ENCODE measurements around the gene TMEM163.

The TMEM163 gene

GRCh38 chr2:134692499-134692898 lies 26.3 kb downstream of the TMEM163 start:
- peak in 3 of 4 experiments; percentile 17 to 54 (median 32) for DNase-seq

GRCh38 chr2:134690629-134691215 lies 28.1 kb downstream of the TMEM163 start:
- no peak for DNase-seq

DNA sequence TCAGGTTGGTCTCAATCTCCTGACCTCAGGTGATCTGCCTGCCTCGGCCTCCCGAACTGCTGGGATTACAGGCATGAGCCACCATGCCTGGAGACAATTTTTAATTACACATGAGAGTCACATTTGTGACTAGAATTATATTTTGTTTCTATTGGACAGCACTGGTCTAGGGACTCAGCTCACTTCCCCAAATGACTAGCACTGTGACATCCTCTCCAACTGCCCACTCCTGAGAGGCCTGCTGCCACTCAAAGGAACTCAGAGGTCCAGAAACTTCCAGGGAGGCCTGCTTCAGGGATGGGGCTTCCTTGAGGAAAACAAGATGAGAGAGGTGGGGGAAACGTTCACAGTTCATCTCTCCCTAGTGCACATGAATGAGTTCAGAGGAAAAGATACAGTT lies 29.5 kb downstream of the TMEM163 start:
- peak; percentile 34 to 69 (median 60) for DNase-seq

DNA sequence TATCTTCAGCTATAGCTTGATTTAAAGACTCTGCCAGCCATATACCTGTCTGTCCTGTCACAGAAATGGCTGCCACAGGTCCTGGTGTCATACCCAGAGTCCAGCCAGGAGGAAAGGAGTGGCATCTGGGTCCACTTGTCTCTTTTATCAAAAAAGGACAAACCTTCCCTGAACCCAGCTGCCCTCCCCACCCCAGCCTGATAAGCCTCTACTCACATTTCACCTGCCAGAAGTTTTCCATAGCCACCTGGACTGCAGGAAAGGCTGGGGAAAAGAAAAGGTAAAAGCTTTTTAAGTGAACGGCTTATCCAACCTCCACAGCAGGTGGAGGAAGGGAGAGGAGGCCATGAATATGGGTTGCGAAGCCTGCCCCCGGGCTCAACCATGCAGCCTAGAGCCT lies 32.8 kb downstream of the TMEM163 start:
- no peak for DNase-seq

DNA sequence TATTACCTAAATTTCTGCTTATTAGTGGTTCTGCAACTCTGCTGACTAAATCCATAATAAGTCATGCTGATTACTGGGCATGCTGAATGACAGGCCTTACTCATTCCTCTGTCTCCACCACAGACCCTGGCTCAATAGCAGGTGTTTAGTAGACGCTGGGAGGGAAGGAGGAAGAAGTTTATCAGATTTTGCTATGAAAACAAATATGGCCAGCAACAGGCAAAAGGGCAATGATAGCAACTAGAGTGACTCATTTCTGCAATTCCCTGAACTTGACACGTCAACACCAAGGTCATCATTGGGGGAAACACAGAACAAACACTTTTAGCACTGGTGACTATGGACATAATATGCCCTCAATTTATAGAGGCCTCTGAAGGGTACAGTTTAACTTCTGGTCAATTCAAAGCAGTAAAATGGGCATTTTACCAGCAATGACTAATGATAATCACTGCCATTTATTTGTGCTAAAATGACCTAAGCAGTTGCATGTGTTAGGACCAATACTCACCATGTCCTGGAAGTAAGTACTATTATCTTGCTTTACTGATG lies 35.2 kb downstream of the TMEM163 start:
- peak; percentile 60 to 93 (median 66) for DNase-seq

GRCh38 chr2:134682726-134683125 lies 36.1 kb downstream of the TMEM163 start:
- no peak for DNase-seq

DNA sequence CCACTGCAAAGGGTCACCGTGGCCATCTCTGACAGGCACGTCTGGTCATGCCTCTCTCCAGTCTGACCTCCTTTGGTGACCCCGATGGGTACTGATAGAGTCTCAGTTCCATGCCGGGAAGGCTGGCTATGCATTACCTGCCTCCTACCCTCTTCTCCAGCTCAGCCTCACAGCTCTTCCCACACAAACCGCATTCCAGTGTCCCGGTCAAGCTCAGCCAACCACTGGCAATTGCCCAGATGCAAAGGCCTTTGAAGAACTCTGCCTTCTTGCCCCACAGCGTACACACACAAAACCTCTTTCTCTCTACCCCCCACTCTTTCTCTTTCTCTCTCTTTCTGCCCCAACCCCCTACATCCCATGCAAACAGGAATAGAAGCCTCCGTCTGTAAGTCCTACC lies 37.6 kb downstream of the TMEM163 start:
- no peak for DNase-seq

DNA sequence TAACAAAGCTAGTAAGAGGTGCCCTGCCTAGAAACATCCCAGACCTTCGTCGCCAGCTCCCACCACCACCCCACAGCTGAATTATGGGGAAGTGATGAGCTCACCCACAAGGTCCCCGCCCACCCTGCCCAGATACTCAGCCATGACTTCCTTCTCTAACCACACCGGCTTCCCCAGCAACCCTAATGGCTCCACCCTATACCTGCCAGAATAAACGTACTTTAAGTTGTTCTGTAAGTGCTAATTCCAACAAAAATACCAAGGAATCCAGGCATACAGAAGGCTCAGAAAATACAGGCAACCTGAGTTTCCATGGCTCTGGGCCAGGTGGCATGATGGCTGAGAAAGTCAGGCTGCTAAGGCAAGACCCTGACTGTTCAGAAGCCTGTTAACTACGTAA lies 39.1 kb downstream of the TMEM163 start:
- peak; percentile 27 to 77 (median 52) for DNase-seq

DNA sequence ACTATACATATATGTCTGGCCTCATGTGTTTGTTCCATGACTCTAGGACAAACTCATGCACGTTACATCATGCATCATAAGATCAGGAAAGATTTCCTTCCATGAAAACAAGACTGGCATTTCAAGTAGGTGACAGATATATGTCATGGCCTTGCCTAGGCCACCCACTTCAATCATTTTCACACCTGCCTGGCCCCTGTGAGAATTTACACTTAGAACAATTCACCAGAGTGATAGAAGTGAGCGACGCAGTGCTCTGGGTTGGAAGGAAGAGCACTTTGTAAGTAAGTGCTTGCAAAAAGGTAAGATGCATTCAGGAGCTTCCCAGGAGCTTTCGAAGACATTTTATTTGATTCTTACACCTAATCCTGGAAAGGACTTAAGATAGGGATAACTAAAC lies 39.5 kb downstream of the TMEM163 start:
- DNase-seq, result peak in 1 of 4 experiments; percentile 32

GRCh38 chr2:134677856-134678756 lies 40.7 kb downstream of the TMEM163 start:
- peak in 3 of 4 experiments; percentile 21 to 60 (median 23) for DNase-seq

- DNase-seq, result no peak
Observed at GRCh38 chr2:134676960-134677359, 41.8 kb downstream of the TMEM163 start.

DNA sequence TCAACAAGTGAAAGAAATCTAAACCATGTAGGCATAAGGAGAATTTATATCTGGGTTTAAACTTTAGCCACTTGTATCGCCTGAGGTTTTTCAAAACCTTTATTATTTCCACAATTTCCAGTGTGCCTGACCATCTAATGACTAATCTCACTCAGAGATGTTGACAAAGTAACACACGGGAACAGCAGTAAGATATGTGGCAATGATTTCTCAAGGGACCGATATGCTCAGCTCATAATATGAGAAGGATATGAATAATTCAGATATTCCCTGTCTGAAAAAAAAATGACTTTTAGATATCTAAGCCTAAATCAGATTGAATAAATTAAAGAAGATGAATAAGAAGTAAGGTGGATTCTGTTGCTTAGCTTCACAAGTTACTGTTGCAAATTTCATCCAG lies 43.5 kb downstream of the TMEM163 start:
- DNase-seq, result peak in 3 of 4 experiments; percentile 14 to 62 (median 16)

GRCh38 chr2:134674687-134675086 lies 44.1 kb downstream of the TMEM163 start:
- DNase-seq, result no peak

DNA sequence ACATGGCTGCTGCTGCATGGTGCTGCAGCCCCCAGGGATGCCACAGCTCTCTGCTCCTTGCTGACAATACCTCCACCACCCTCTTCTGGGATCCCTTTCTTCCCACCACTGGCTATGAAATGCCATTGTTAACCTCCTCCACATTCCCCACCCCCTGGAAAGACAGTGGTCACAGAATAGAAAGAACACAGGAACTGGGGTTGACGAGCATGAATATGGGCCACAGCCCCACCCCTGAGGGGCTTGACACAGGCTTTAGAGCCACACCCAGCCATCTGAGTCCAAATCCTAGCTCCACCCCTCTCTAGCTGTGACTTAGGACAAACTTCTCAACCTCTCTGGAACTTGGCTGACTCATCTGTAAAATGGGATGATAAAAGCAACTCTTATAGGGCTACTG lies 47.3 kb downstream of the TMEM163 start:
- DNase-seq, result no peak

GRCh38 chr2:134670955-134671354 lies 47.8 kb downstream of the TMEM163 start:
- DNase-seq, result peak in 1 of 4 experiments; percentile 11

DNA sequence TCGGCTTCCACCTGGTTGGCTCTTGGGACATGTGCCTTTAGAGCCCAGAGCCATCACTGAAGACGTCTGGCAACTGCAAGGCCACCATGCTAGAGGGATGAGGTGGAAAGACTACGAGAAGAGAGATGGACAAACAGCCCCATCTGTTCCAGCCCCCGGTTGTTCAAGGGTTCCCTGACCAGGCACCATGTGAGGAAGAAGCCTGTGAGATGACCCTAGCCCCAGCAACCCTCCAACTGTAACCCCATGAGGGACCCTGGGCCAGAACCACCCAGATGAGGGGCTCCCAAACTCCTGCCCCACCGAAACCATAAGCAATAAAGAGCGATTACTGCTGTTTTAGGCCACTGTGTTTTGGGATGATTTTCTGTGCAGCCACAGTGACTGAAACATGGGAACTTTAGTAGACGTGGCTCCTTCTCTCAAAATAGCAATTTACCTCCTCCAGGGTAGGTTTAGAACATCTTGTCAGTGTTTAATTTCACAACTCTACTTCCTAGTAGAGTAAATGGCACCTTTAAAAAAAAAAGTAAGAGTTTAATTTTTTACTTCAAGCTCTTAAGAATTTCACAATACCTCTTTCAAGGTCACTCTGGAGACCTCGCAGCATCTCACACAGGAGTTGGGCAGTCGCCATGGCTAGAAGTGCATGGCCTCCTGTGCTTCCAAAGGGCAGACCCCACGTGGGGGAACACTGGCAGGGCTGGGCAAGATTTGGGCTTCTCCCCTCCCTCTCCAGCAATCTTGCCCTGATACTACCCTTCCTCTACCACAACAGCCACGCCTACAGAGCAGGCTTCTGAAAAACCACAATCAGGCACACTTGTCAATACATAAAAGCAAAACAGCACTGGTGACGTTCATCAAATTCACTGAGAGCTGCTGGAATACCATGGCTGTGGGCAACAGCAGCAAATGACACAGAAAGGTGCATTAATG lies 48.8 kb downstream of the TMEM163 start:
- DNase-seq, result peak in 1 of 4 experiments; percentile 10

DNA sequence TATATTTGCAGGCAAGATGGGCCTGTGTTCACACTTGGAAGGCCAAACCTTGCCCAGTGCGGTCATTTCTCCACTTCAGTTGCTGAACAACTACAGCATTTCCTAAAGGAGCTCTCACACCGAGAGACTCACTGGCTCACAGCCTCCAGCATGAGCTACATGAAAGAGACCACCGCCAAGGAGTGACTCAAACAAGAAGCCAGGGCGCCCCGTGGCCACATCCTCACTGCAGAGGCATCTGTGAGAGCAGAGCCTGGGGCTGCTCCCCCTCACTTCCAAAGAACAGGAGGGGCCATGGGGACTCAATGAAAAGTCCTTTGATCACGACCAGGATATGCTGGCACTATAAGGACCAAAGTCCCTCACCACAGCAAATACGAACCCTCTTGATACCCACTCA lies 50.0 kb downstream of the TMEM163 start:
- no peak for DNase-seq

DNA sequence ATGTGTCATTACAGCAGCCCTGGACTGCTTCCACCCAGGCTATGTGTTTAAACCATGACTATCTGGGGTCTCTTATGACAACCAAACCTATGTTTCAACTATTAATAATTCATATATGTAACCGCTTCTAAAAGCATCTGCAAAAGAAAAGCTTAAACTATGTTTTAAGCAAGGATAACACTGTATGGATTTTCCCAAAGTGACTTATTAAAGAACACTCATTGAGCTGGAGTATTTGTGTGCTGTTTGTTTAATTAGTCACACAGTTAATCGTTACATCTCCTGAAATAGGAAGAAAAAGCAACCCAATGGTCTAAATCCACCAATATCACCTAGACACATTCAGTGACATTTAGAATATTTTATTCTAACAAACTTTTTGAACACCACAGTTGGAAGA lies 51.3 kb downstream of the TMEM163 start:
- no peak for DNase-seq

- DNase-seq, result peak in 2 of 4 experiments; percentile 4 to 16
Observed at GRCh38 chr2:134667081-134667480, 51.7 kb downstream of the TMEM163 start.

DNA sequence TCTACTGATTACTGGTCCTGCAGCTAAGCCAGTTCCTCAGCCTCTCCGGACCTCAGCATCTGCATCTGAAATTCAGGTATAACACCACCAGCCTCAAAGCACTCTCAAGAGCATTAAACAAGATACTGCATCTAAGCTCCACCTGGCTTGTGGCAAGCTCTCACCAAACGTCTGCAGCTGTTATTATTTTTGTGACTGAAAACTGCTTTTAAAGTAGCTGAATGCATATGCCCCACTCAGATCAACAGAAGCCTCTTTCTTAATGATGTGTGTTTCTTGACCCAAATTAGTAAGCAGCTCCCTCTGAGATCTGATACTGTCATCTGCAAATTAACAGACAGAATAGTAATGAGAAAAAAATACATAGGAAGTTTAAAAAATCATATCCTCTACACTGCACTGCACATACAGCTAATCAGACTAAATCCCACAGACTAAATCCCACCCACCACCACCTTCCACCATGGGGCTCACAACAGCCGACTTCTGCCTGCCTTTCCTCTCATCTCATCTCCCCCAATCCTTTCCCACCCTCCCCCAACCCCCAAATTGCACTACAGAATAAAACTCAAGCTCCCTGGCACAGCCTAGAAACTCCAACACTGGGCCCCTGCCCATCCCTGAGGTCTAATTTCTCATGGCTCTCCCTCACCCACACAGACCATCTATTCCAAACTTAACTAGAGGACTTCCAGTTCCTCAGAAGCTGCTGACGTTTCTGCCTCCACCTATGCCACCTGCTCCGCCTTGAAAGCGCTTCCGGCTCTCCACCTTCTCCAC lies 52.9 kb downstream of the TMEM163 start:
- DNase-seq, result no peak
